ENCODE measurements around the gene CCBE1. TPM values are rescaled to one million over a fixed set of nuclear protein-coding genes. Genes with fewer than 3 reads are reported as not detected.

Gene CCBE1
- total and polyA plus RNA-seq, 2 of the 4 experiments (the other 2 are of a cell fraction), result 64.8 to 148 TPM

DNA sequence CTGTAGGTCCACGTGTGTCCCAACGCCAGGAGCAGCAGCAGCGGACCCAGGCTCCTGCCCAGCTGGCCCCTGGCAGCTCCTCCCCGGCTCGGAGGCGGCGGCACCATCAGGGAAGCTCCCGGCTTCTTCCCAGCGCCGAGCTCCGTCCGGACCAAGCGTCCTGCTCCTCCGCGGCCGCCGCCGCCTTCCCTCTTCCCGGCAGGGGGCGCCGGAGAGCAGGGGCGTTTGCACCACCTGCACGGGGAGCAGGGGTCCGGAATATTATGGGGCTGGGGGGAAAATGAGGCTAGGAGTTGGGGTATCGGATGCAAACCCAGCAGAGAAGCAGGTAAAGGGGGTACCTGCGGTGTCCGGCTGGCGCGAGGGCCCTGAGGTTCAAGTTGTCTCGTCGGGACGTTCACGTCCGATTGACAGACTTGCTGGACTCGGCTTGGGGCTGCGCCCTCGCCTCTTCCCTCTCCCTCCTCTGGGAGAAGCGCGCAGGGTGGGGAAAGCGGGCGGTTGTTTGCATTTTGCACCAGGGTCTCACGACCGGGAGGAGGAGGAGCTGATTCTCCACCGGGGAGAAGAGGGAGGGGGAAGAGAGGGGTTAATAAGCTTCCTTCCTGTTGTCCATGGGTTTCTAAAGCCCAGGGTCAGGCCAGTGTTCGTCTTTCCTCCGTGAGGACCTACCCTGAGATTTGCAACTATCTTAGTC is at the start of gene CCBE1 (continued):
- peak; percentile 75 for TF ChIP-seq RAD21 (IDR thresholded peaks at IDR 0.05; ENCODE audit: low read length)
- TF ChIP-seq, protein P1, sequence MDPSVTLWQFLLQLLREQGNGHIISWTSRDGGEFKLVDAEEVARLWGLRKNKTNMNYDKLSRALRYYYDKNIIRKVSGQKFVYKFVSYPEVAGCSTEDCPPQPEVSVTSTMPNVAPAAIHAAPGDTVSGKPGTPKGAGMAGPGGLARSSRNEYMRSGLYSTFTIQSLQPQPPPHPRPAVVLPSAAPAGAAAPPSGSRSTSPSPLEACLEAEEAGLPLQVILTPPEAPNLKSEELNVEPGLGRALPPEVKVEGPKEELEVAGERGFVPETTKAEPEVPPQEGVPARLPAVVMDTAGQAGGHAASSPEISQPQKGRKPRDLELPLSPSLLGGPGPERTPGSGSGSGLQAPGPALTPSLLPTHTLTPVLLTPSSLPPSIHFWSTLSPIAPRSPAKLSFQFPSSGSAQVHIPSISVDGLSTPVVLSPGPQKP (IDR thresholded peaks at IDR 0.05; ENCODE audit: borderline replicate concordance, low read depth, low read length), result no peak
- TF ChIP-seq POLR2A (IDR thresholded peaks at IDR 0.05; ENCODE audit: low read depth, low read length), result 0 out of 2 replicates have a peak, but pooled peaks have one; percentile 11

DNA sequence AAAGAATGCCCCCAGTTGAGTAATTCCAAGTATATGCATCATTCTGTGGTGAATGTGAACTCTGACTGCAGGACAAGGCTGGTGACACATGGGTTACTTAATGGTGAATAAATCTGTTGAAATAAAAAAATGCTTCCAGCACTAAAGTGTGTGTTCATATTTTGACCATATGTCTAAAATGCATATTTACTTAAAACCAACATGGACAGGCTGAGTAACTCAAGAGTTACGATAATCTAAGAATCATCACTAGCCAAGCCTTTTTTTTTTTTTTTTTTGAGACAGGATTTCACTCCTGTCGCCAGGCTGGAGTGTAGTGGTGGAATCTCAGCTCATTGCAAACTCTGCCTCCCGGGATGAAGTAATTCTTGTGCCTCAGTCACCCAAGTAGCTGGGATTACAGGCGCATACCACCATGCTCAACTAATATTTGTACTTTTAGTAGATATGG is 47.1 kb upstream of the CCBE1 start:
- Histone ChIP-seq H3K4me1 (ENCODE audit: control insufficient read depth, insufficient read depth, low read length) (peaks cover 20% of the 10 kb centered on the region), H3K4me3 (ENCODE audit: insufficient read depth, low read depth, low read length) (no peak overlapping the region), H3K18ac (ENCODE audit: low read depth, low read length) (peak overlapping the region; percentile 98), H3K27me3 (ENCODE audit: control insufficient read depth, insufficient read depth, low read length) (no peaks in the 10 kb centered on the region), H2BK15ac (ENCODE audit: low read depth, low read length) (peak overlapping the region; percentile 85; the same call in 2 of the 3 replicates), H4K91ac (ENCODE audit: insufficient read depth, low read depth, low read length) (peak overlapping the region; percentile 94), H4K8ac (ENCODE audit: low read depth in 2 of 2, low read length in 2 of 2) (peak overlapping the region; percentile 67 to 88; a peak in 3 of 4 replicates), H3K23ac (ENCODE audit: low read depth, low read length) (peak overlapping the region; percentile 97; the same call in 1 of the 2 replicates), H3K9me1 (ENCODE audit: insufficient read depth, low read length) (peaks cover 14% of the 10 kb centered on the region), H3K9ac (ENCODE audit: low read depth, low read length) (0 out of 2 replicates have a peak overlapping the region, but pooled peaks have one; percentile 27), H2BK20ac (ENCODE audit: low read depth, low read length) (peak overlapping the region; percentile 98; the same call in 1 of the 2 replicates), H3K79me1 (ENCODE audit: low read depth in 1 of 2, low read length in 2 of 2) (no peaks in the 10 kb centered on the region), H3K4me2 (ENCODE audit: low read depth, low read length) (no peak overlapping the region), H4K20me1 (ENCODE audit: insufficient read depth, low read length) (no peaks in the 10 kb centered on the region), H2BK120ac (ENCODE audit: low read depth, low read length) (peak overlapping the region; percentile 96), H3K4ac (ENCODE audit: low read depth, low read length) (peak overlapping the region; percentile 95), H3K36me3 (ENCODE audit: control insufficient read depth, insufficient read depth, low read length) (no peaks in the 10 kb centered on the region), H2AFZ (replicated peaks; ENCODE audit: low read length, poor library complexity) (no peak overlapping the region), H3K56ac (ENCODE audit: extremely low read depth, insufficient read depth, low read length) (peak overlapping the region; percentile 5; the same call in 1 of the 2 replicates), H2BK5ac (ENCODE audit: low read depth, low read length, poor library complexity, severe bottlenecking) (peak overlapping the region; percentile 100), H3K27ac (ENCODE audit: insufficient read depth, low read length) (peak overlapping the region; percentile 88), H3K9me3 (ENCODE audit: control insufficient read depth, insufficient read depth, low read length) (no peaks in the 10 kb centered on the region), H2AK9ac (replicated peaks; ENCODE audit: low read depth, low read length, poor library complexity) (no peak overlapping the region), H3K14ac (replicated peaks; ENCODE audit: low read depth, low read length) (peak overlapping the region; percentile 90; the same call in 1 of the 2 replicates), H2AK5ac (ENCODE audit: low read depth, low read length) (peak overlapping the region; percentile 89; the same call in 1 of the 2 replicates), H4K5ac (ENCODE audit: low read depth, low read length) (peak overlapping the region; percentile 97; the same call in 1 of the 2 replicates)
- intact Hi-C loops (cut with micrococcal nuclease), result loop anchor here (10.0 kb wide), 1 partner anchor 49 kb away; the partner anchor contains the start of gene CCBE1
- TF ChIP-seq FOS (IDR thresholded peaks at IDR 0.05; ENCODE audit: low read depth, low read length) (peak; percentile 75), CEBPB (IDR thresholded peaks at IDR 0.05; ENCODE audit: low read depth, low read length) (peak; percentile 82), SMC3 (IDR thresholded peaks at IDR 0.05; ENCODE audit: low read depth, low read length) (no peak), CHD1 (IDR thresholded peaks at IDR 0.05; ENCODE audit: low read depth, low read length) (no peak), BHLHE40 (IDR thresholded peaks at IDR 0.05; ENCODE audit: low read depth, low read length) (0 out of 2 replicates have a peak, but pooled peaks have one; percentile 39), RFX5 (IDR thresholded peaks at IDR 0.05; ENCODE audit: low read depth, low read length) (no peak)
- TF ChIP-seq, protein P2, sequence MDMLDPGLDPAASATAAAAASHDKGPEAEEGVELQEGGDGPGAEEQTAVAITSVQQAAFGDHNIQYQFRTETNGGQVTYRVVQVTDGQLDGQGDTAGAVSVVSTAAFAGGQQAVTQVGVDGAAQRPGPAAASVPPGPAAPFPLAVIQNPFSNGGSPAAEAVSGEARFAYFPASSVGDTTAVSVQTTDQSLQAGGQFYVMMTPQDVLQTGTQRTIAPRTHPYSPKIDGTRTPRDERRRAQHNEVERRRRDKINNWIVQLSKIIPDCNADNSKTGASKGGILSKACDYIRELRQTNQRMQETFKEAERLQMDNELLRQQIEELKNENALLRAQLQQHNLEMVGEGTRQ (IDR thresholded peaks at IDR 0.05; ENCODE audit: low read depth, low read length), result no peak
- ChIA-PET CTCF (interaction anchor here (0.6 to 1.7 kb wide), 3 partner anchors 25 to 78 kb away, joined by 4 to 5 read pairs (median 4); no protein-coding TSS in a partner anchor), POLR2A (ENCODE audit: unreplicated experiment) (no interaction called here)
- in situ Hi-C loops (cut with MboI; ENCODE audit: low sequenced_read_pairs), result no loop called here
- dilution Hi-C loops (cut with HindIII; ENCODE audit: low sequenced_read_pairs, unreplicated experiment), result no loop called here
- WGBS, 2 experiments (ENCODE audit: extremely low coverage in 2 of 2, insufficient read length in 1 of 2), result no CpG with 5 or more reads among the region's 4 CpGs
- no TSS peak for BruUV-seq (replicated peaks)
- DNase-seq (peak; percentile 96), ATAC-seq (ENCODE audit: low read depth) (peak; percentile 77)

Data from IMR-90 (cell line).